ENCODE data around the gene APBA2. TPM values are rescaled to one million over a fixed set of nuclear protein-coding genes. Genes with fewer than 3 reads are reported as not detected.

APBA2 gene
- polyA plus RNA-seq, 1 donor (not counting 4 experiments of a cell fraction or from before 2014, with no cell fraction given) = 5.5 TPM

DNA sequence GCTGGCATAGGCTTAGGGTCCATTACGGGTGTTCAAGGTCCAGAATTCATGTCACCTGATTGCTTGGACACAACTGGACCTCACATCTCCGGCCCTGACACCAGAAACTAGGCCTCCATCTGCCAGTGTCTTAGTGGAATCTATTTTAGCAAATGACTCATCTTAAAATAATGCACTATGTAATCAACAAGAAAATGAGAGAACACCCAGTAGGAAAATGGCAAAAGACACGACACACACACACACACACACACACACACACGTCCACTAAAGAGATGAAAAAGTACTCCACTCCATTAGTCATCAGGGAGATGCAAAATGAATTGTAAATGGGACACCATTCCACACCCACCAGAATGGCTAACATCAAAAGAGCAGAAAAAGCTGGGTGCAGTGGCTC is 11.2 kb downstream of the APBA2 start:
- H2AFZ ChIP-seq (ENCODE audit: control insufficient read depth, low read length) = no peak overlapping the region
- H3K27ac ChIP-seq (ENCODE audit: control insufficient read depth, insufficient read depth, low read length) = no peak overlapping the region
- no peaks in the 10 kb centered on the region for H3K9me1 ChIP-seq (ENCODE audit: control insufficient read depth, extremely low read depth, insufficient read depth, low read length)
- dilution Hi-C loops (cut with MboI; ENCODE audit: extremely low pct_ligation_motif_present, low sequenced_read_pairs) = no loop called here
- no peak for TF ChIP-seq CTCF (optimal IDR thresholded peaks at IDR 0.05 in 1 of 3, IDR thresholded peaks at IDR 0.05 in 1 of 3, conservative IDR thresholded peaks at IDR 0.05 in 1 of 3; ENCODE audit: extremely low read depth in 1 of 3, insufficient read depth in 2 of 3, low read length in 3 of 3)
- TF ChIP-seq EZH2 (IDR thresholded peaks at IDR 0.05; ENCODE audit: low read length) = no peak
- H3K36me3 ChIP-seq (ENCODE audit: control insufficient read depth in 2 of 2, extremely low read depth in 1 of 2, insufficient read depth in 2 of 2, low read length in 2 of 2) = no peaks in the 10 kb centered on the region
- no peak for FAIRE-seq
- no peak overlapping the region for H3K4me2 ChIP-seq (ENCODE audit: control insufficient read depth, extremely low read depth, insufficient read depth, low read depth, low read length)
- no peak overlapping the region for H3K4me3 ChIP-seq (ENCODE audit: control insufficient read depth in 2 of 3, extremely low read depth in 1 of 3, insufficient read depth in 2 of 3, low read depth in 1 of 3, low read length in 3 of 3)
- H3K9ac ChIP-seq (ENCODE audit: control insufficient read depth, extremely low read depth, insufficient read depth, low read length) = no peak overlapping the region
- H3K9me3 ChIP-seq (ENCODE audit: control insufficient read depth, low read depth, low read length) = no peaks in the 10 kb centered on the region
- H3K27me3 ChIP-seq (ENCODE audit: control insufficient read depth, extremely low read depth, insufficient read depth, low read length) = no peaks in the 10 kb centered on the region
- H3K79me2 ChIP-seq (ENCODE audit: control insufficient read depth, insufficient read depth, low read length) = no peaks in the 10 kb centered on the region
- DNase-seq (ENCODE audit: low read depth, low spot score) = no peak
- no peaks in the 10 kb centered on the region for H4K20me1 ChIP-seq (ENCODE audit: control insufficient read depth, extremely low read depth, insufficient read depth, low read length)
- no peaks in the 10 kb centered on the region for H3K4me1 ChIP-seq (ENCODE audit: control insufficient read depth, extremely low read depth, insufficient read depth, low read length)

DNA sequence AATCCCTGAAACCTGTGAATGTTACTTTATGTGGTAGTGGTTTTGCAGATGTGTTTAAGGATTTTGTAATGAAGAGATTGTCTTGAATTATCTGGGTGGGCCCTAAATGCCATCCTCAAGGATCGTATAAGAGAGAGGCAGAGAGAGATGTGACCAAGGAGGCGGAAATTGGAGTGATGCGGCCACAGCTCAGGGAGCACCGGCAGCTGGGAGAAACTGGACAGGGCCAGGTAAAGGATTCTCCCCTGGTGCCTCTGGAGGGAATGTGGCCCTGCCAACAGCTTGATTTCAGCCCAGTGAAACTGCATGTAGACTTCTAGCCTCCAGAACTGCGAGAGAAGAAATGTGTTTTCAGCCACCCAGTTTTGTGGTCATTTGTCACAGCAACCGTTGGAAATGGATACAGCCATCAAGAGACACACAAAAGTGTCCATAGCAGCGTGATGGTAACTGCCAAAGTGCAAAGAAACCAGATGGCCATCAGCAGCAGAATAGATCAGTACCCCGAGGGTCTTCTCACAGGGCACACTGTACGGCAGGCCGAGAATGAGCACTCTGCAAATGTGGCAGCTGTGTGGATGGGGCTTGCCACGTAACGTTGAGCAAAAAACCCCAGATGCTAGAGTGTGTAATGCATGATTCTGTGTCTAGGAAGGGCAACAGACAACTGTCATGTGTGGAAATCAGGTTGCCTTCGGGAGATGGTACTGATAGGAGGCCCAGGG is 12.2 kb downstream of the APBA2 start:
- FAIRE-seq (no peak), DNase-seq (ENCODE audit: low read depth, low spot score) (no peak)
- Histone ChIP-seq H3K79me2 (ENCODE audit: control insufficient read depth, insufficient read depth, low read length) (no peaks in the 10 kb centered on the region), H3K9me3 (ENCODE audit: control insufficient read depth, low read depth, low read length) (no peaks in the 10 kb centered on the region), H3K4me2 (ENCODE audit: control insufficient read depth, extremely low read depth, insufficient read depth, low read depth, low read length) (no peak overlapping the region), H3K36me3 (ENCODE audit: control insufficient read depth in 2 of 2, extremely low read depth in 1 of 2, insufficient read depth in 2 of 2, low read length in 2 of 2) (no peaks in the 10 kb centered on the region), H3K27ac (ENCODE audit: control insufficient read depth, insufficient read depth, low read length) (no peak overlapping the region), H2AFZ (ENCODE audit: control insufficient read depth, low read length) (no peak overlapping the region), H4K20me1 (ENCODE audit: control insufficient read depth, extremely low read depth, insufficient read depth, low read length) (no peaks in the 10 kb centered on the region), H3K4me3 (ENCODE audit: control insufficient read depth in 2 of 3, extremely low read depth in 1 of 3, insufficient read depth in 2 of 3, low read depth in 1 of 3, low read length in 3 of 3) (no peak overlapping the region), H3K9ac (ENCODE audit: control insufficient read depth, extremely low read depth, insufficient read depth, low read length) (no peak overlapping the region), H3K9me1 (ENCODE audit: control insufficient read depth, extremely low read depth, insufficient read depth, low read length) (no peaks in the 10 kb centered on the region), H3K27me3 (ENCODE audit: control insufficient read depth, extremely low read depth, insufficient read depth, low read length) (no peaks in the 10 kb centered on the region), H3K4me1 (ENCODE audit: control insufficient read depth, extremely low read depth, insufficient read depth, low read length) (no peaks in the 10 kb centered on the region)
- TF ChIP-seq EZH2 (IDR thresholded peaks at IDR 0.05; ENCODE audit: low read length) (no peak), CTCF (optimal IDR thresholded peaks at IDR 0.05 in 1 of 3, IDR thresholded peaks at IDR 0.05 in 1 of 3, conservative IDR thresholded peaks at IDR 0.05 in 1 of 3; ENCODE audit: extremely low read depth in 1 of 3, insufficient read depth in 2 of 3, low read length in 3 of 3) (no peak)
- dilution Hi-C loops (cut with MboI; ENCODE audit: extremely low pct_ligation_motif_present, low sequenced_read_pairs) = no loop called here
